A673 (cell line): Measurements from ENCODE around the gene PRKAR2B. TPM values are rescaled to one million over a fixed set of nuclear protein-coding genes. Genes with fewer than 3 reads are reported as not detected.
A peak's percentile ranks its signal among the peaks of the same experiment; 100 is the strongest.

Source experiments
- BruUV-seq: library from RNA; stranded (reverse); fragments of 400-500 nt; replicated peaks from 2 replicates; lab custom pipeline; 2021; lab: Mats Ljungman, UMichigan
- CTCF ChIA-PET: fragments of 300-600 bp; sonication (Branson Sonifier 250); formaldehyde crosslinking; loops from one replicate; lab custom pipeline; 2022; ENCODE audit warnings: antibody characterized with exemption; lab: Charles Lee
- POLR2A ChIA-PET: fragments of 300-600 bp; sonication (Branson Sonifier 250); formaldehyde crosslinking; loops from one replicate; lab custom pipeline; 2022; ENCODE audit warnings: antibody characterized with exemption; ENCODE audit not compliant: low non-redundant PET; lab: Charles Lee
- DNase-seq: peaks from one replicate; pipeline ENCODE4 v3.0.0-alpha.2; 2015; ENCODE audit warnings: low spot score
- H3K27ac ChIP-seq: fragments of 200-600 bp; sonication (generic); 2 replicates; pipeline ENCODE4 v1.5.1; 2016; ENCODE audit warnings: mixed run types, low read depth, mild to moderate bottlenecking, mixed read lengths, antibody characterized with exemption, low read length; ENCODE audit not compliant: poor library complexity, severe bottlenecking
- H3K27me3 ChIP-seq: fragments of 200-600 bp; sonication (generic); replicated peaks from 2 replicates; pipeline ENCODE4 v1.6.1; 2017; ENCODE audit warnings: mixed run types, low read depth, mild to moderate bottlenecking, mixed read lengths, antibody characterized with exemption, low read length; ENCODE audit not compliant: insufficient read depth, poor library complexity
- H3K36me3 ChIP-seq: fragments of 200-600 bp; sonication (generic); 2 replicates; pipeline ENCODE4 v1.6.1; 2016; ENCODE audit warnings: mixed run types, mild to moderate bottlenecking, mixed read lengths, antibody characterized with exemption, low read length; ENCODE audit not compliant: insufficient read depth, poor library complexity, severe bottlenecking
- H3K4me1 ChIP-seq: fragments of 200-600 bp; sonication (generic); 2 replicates; pipeline ENCODE4 v1.6.1; 2017; ENCODE audit warnings: mixed run types, mild to moderate bottlenecking, mixed read lengths, antibody characterized with exemption, low read length; ENCODE audit not compliant: insufficient read depth, poor library complexity, severe bottlenecking
- H3K4me3 ChIP-seq: fragments of 200-600 bp; sonication (generic); 2 replicates; pipeline ENCODE4 v1.5.1; 2016; ENCODE audit warnings: low read depth, mixed run types, mild to moderate bottlenecking, mixed read lengths, low read length; ENCODE audit not compliant: poor library complexity, severe bottlenecking
- H3K9me3 ChIP-seq: fragments of 200-600 bp; sonication (generic); 2 replicates; pipeline ENCODE4 v1.6.1; 2016; ENCODE audit warnings: mixed run types, low read depth, mild to moderate bottlenecking, mixed read lengths, antibody characterized with exemption, low read length; ENCODE audit not compliant: poor library complexity, severe bottlenecking
- CTCF ChIP-seq: fragments of 300-800, 200-600 bp; sonication (generic); conservative IDR thresholded peaks from 2 replicates; pipeline ENCODE4 v1.5.1; 2017; ENCODE audit warnings: low read depth, mild to moderate bottlenecking, antibody characterized with exemption, low read length, moderate library complexity, mixed read lengths
- EZH2 ChIP-seq: fragments of 200-600 bp; sonication (generic); IDR thresholded peaks from 2 replicates; pipeline ENCODE4 v1.6.1; 2017; ENCODE audit warnings: borderline replicate concordance, low read depth, mild to moderate bottlenecking, mixed read lengths, antibody characterized with exemption, low read length; ENCODE audit not compliant: poor library complexity, severe bottlenecking
- intact Hi-C: fragments of 100-400 bp; cut with micrococcal nuclease; formaldehyde crosslinking; loops from one replicate; pipeline ENCODE4 v1.10.0; 2022; ENCODE audit not compliant: unreplicated experiment
- total RNA-seq: library from RNA; stranded (reverse); gene quantifications from 2 replicates; pipeline ENCODE4 v1.2.3, GENCODE V29; 2021

The PRKAR2B gene
- total RNA-seq, 1 experiment from 2014 or later, result 4.8 TPM

DNA sequence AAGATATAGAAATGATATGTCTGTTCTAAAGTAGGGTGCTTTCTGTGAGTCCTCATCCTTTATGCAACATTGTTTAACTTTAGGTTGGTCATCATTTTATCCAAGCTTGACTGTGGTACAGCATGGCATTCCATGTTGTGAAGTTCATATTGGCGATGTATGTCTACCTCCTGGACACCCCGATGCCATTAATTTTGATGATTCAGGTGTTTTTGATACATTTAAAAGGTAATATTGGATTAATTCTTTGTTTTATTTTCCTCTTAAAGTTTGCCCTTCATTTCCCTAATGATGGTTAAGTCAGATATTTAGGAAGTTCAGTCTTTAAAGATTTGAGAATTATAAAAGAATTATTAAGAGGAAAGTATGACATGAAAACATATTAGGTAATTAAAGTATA, 145.6 kb downstream of the PRKAR2B start:
- no peak for DNase-seq
- no peak overlapping the region for H3K4me3 ChIP-seq
- intact Hi-C loops, result no loop called here
- BruUV-seq, result no TSS peak
- CTCF ChIA-PET, result interaction anchor here (0.6 kb wide), 1 partner anchor 487 kb away, joined by 3 read pairs; no protein-coding TSS in a partner anchor
- no peak overlapping the region for H3K27ac ChIP-seq
- no peaks in the 10 kb centered on the region for H3K27me3 ChIP-seq
- no peaks in the 10 kb centered on the region for H3K9me3 ChIP-seq
- peaks cover 32% of the 10 kb centered on the region for H3K36me3 ChIP-seq
- POLR2A ChIA-PET, result no interaction called here
- no peaks in the 10 kb centered on the region for H3K4me1 ChIP-seq
- TF ChIP-seq CTCF (no peak), EZH2 (no peak)

DNA sequence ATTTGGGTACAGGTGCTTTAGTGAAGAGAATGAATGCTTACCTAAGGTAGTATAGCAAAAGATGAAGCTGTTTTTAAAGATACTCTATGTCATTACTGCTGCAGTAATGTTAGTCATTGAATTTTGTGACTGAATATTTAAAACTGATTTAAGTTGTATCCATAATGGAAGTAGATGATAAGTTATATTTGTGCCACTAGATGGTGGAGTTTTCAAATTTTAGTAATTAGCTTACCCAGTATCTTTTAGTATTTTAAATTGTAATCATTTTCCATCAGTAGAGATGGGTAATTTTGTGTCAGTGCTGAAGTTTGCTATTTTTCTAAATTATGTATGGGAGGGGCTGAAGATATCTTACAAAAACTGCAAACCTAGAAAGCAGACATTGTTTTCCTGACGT, 149.5 kb downstream of the PRKAR2B start:
- H3K27me3 ChIP-seq, result no peaks in the 10 kb centered on the region
- H3K27ac ChIP-seq, result no peak overlapping the region
- no peak overlapping the region for H3K4me3 ChIP-seq
- POLR2A ChIA-PET, result interaction anchor here (0.6 to 0.7 kb wide), 2 partner anchors 26 to 307 kb away, joined by 3 to 4 read pairs; no protein-coding TSS in a partner anchor
- intact Hi-C loops, result no loop called here
- H3K4me1 ChIP-seq, result no peaks in the 10 kb centered on the region
- no peaks in the 10 kb centered on the region for H3K9me3 ChIP-seq
- BruUV-seq, result no TSS peak
- H3K36me3 ChIP-seq, result peaks cover 18% of the 10 kb centered on the region
- no peak for DNase-seq
- TF ChIP-seq EZH2, result no peak
- peak; percentile 42; the same call in 1 of the 2 replicates for TF ChIP-seq CTCF
- CTCF ChIA-PET, result interaction anchor here (1.2 kb wide), 2 partner anchors 681 to 686 kb away, joined by 5 read pairs; no protein-coding TSS in a partner anchor

DNA sequence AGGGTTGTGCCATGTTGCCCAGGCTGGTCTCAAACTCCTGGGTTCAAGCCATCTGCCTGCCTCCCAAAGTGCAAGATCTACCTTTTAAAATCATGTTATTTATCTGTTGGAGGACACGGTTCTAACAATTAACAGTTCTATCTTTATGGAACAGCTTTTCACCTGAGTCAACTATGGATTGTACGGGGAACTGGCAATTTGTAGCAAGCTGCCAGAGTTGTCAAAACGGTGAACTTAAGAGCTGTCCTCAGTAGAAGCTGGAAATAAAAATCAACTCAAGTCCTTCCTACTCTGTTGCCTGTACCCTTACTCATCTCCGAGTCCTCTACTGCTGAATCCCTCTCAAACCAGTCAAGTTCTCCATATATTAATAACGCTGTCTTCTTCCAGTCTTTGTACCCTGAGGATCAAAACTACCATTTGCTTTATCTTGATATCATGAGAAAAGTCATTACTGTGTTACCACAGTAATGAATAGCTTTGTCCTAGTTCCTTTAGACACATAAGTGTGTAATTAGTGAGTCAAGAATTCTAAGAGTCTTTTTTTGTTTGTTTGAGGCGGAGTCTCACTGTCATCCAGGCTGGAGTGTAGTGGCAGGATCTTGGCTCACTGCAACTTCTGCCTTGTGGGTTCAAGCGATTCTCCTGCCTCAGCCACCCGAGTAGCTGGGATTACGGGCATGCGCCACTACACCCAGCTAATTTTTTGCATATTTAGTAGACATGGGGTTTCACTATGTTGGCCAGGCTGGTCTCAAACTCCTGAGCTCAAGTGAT, 152.5 kb downstream of the PRKAR2B start:
- Histone ChIP-seq H3K36me3 (peaks cover 9% of the 10 kb centered on the region), H3K4me3 (no peak overlapping the region), H3K4me1 (no peaks in the 10 kb centered on the region), H3K9me3 (no peaks in the 10 kb centered on the region), H3K27me3 (no peaks in the 10 kb centered on the region), H3K27ac (no peak overlapping the region)
- POLR2A ChIA-PET, result no interaction called here
- TF ChIP-seq CTCF (no peak), EZH2 (no peak)
- DNase-seq, result no peak
- intact Hi-C loops, result no loop called here
- no TSS peak for BruUV-seq
- CTCF ChIA-PET, result no interaction called here
